ENCODE data around the gene CRACDL.

CRACDL gene

GRCh38 chr2:98763209-98763951 lies 172.6 kb downstream of the CRACDL start:
- TF ChIP-seq CREB1 (IDR thresholded peaks at IDR 0.05; ENCODE audit: low read depth) (no peak), TAF1 (IDR thresholded peaks at IDR 0.05; ENCODE audit: low read depth) (no peak), NFIC (IDR thresholded peaks at IDR 0.05) (no peak), RAD21 (IDR thresholded peaks at IDR 0.05; ENCODE audit: low read depth) (no peak), TCF12 (IDR thresholded peaks at IDR 0.05; ENCODE audit: low read depth) (no peak), REST (IDR thresholded peaks at IDR 0.05; ENCODE audit: low read depth) (no peak)

GRCh38 chr2:98761909-98762308 lies 174.1 kb downstream of the CRACDL start:
- no peak for TF ChIP-seq TAF1 (IDR thresholded peaks at IDR 0.05; ENCODE audit: low read depth)
- TF ChIP-seq NFIC (IDR thresholded peaks at IDR 0.05), result no peak
- TF ChIP-seq FOXM1 (IDR thresholded peaks at IDR 0.05; ENCODE audit: borderline replicate concordance, low read depth), result no peak
- no peak for TF ChIP-seq RAD21 (IDR thresholded peaks at IDR 0.05; ENCODE audit: low read depth)
- TF ChIP-seq CREB1 (IDR thresholded peaks at IDR 0.05; ENCODE audit: low read depth), result no peak
- no peak for TF ChIP-seq CEBPB (IDR thresholded peaks at IDR 0.05)
- no peak for TF ChIP-seq YY1 (IDR thresholded peaks at IDR 0.05; ENCODE audit: low read depth)
- no peak for TF ChIP-seq EP300 (IDR thresholded peaks at IDR 0.05; ENCODE audit: borderline replicate concordance)
- no peak for TF ChIP-seq ZBTB7A (IDR thresholded peaks at IDR 0.05; ENCODE audit: low read depth)
- no peak for TF ChIP-seq MAX (IDR thresholded peaks at IDR 0.05)
- no peak for TF ChIP-seq EGR1 (IDR thresholded peaks at IDR 0.05)
- no peak for TF ChIP-seq TCF12 (IDR thresholded peaks at IDR 0.05; ENCODE audit: low read depth)
- no peak for TF ChIP-seq REST (IDR thresholded peaks at IDR 0.05; ENCODE audit: low read depth)

- TF ChIP-seq USF1 (IDR thresholded peaks at IDR 0.05) (no peak), ZBTB7A (IDR thresholded peaks at IDR 0.05; ENCODE audit: low read depth) (no peak), YY1 (IDR thresholded peaks at IDR 0.05; ENCODE audit: low read depth) (no peak), EGR1 (IDR thresholded peaks at IDR 0.05) (no peak), CEBPB (IDR thresholded peaks at IDR 0.05) (no peak), EP300 (IDR thresholded peaks at IDR 0.05; ENCODE audit: borderline replicate concordance) (no peak), TAF1 (IDR thresholded peaks at IDR 0.05; ENCODE audit: low read depth) (no peak), TEAD4 (IDR thresholded peaks at IDR 0.05) (no peak), CREB1 (IDR thresholded peaks at IDR 0.05; ENCODE audit: low read depth) (no peak), TCF12 (IDR thresholded peaks at IDR 0.05; ENCODE audit: low read depth) (no peak), MAX (IDR thresholded peaks at IDR 0.05) (no peak), FOXM1 (IDR thresholded peaks at IDR 0.05; ENCODE audit: borderline replicate concordance, low read depth) (no peak), REST (IDR thresholded peaks at IDR 0.05; ENCODE audit: low read depth) (no peak), NFIC (IDR thresholded peaks at IDR 0.05) (no peak)
These were observed 174.7 kb downstream of the CRACDL start for GRCh38 chr2:98761267-98761781.

- TF ChIP-seq YY1 (IDR thresholded peaks at IDR 0.05; ENCODE audit: low read depth) (no peak), CREB1 (IDR thresholded peaks at IDR 0.05; ENCODE audit: low read depth) (no peak), NFIC (IDR thresholded peaks at IDR 0.05) (no peak), EGR1 (IDR thresholded peaks at IDR 0.05) (no peak)
These were observed 176.0 kb downstream of the CRACDL start for GRCh38 chr2:98759827-98760625.
